Neural progenitor cell (in vitro differentiated cells): ENCODE measurements around the gene MAP9. TPM values are rescaled to one million over a fixed set of nuclear protein-coding genes. Genes with fewer than 3 reads are reported as not detected.

Experiments
- DNase-seq: peaks from one replicate; pipeline ENCODE4 v3.0.0-alpha.2; 2016; ENCODE audit warnings: low spot score
- H2AFZ ChIP-seq: fragments of 200-600 bp; sonication (generic); replicated peaks from 2 replicates; pipeline ENCODE4 v1.6.1; 2016; ENCODE audit warnings: antibody characterized with exemption
- H3F3A ChIP-seq: fragments of 200-600 bp; sonication (generic); 2 replicates; pipeline ENCODE4 v1.6.1; 2016; ENCODE audit warnings: antibody characterized with exemption, low read depth
- H3K27ac ChIP-seq: fragments of 200-600 bp; sonication (generic); 2 replicates; pipeline ENCODE4 v1.5.1; 2016; ENCODE audit warnings: mild to moderate bottlenecking
- H3K27me3 ChIP-seq: fragments of 200-600 bp; sonication (generic); 2 replicates; pipeline ENCODE4 v1.6.1; 2016; ENCODE audit warnings: mild to moderate bottlenecking, moderate library complexity
- H3K36me3 ChIP-seq: fragments of 200-600 bp; sonication (generic); 2 replicates; pipeline ENCODE4 v1.5.1; 2016
- H3K4me1 ChIP-seq: fragments of 200-600 bp; sonication (generic); 2 replicates; pipeline ENCODE4 v1.6.1; 2016; ENCODE audit warnings: mixed run types
- H3K4me2 ChIP-seq: fragments of 200-600 bp; sonication (generic); 2 replicates; pipeline ENCODE4 v1.6.1; 2016
- H3K4me3 ChIP-seq: fragments of 200-600 bp; sonication (generic); 2 replicates; pipeline ENCODE4 v1.5.1; 2016
- H3K79me2 ChIP-seq: fragments of 200-600 bp; sonication (generic); 2 replicates; pipeline ENCODE4 v1.6.1; 2016; ENCODE audit warnings: low read depth
- H3K9ac ChIP-seq: fragments of 200-600 bp; sonication (generic); 2 replicates; pipeline ENCODE4 v1.6.1; 2016
- H3K9me3 ChIP-seq: fragments of 200-600 bp; sonication (generic); 2 replicates; pipeline ENCODE4 v1.5.1; 2016; ENCODE audit warnings: low read depth
- H4K20me1 ChIP-seq: fragments of 200-600 bp; sonication (generic); 2 replicates; pipeline ENCODE4 v1.6.1; 2016; ENCODE audit warnings: low read depth
- H3K27ac Mint-ChIP-seq: 3 replicates; pipeline ENCODE4 v1.8.0; 2021; ENCODE audit warnings: mixed read lengths
- H3K27me3 Mint-ChIP-seq: 2 replicates; pipeline ENCODE4 v1.8.0; 2022; ENCODE audit warnings: low read depth, mild to moderate bottlenecking, inconsistent platforms, moderate library complexity, mixed read lengths; ENCODE audit not compliant: insufficient read depth
- H3K36me3 Mint-ChIP-seq: 3 replicates; pipeline ENCODE4 v1.8.0; 2021; ENCODE audit warnings: mixed read lengths
- H3K4me1 Mint-ChIP-seq: 3 replicates; pipeline ENCODE4 v1.8.0; 2021; ENCODE audit warnings: mixed read lengths
- H3K4me3 Mint-ChIP-seq: 3 replicates; pipeline ENCODE4 v1.8.0; 2021; ENCODE audit warnings: mild to moderate bottlenecking, moderate library complexity, mixed read lengths
- H3K9me3 Mint-ChIP-seq: 3 replicates; pipeline ENCODE4 v1.8.0; 2020; ENCODE audit warnings: mixed read lengths
- CTCF ChIP-seq: fragments of 200-600 bp; sonication (generic); IDR thresholded peaks from 2 replicates; pipeline ENCODE4 v1.5.1; 2017; ENCODE audit warnings: antibody characterized with exemption, mild to moderate bottlenecking
- EZH2 ChIP-seq: fragments of 200-600 bp; sonication (generic); IDR thresholded peaks from 2 replicates; pipeline ENCODE4 v1.6.1; 2017; ENCODE audit warnings: antibody characterized with exemption, mild to moderate bottlenecking, moderate library complexity
- EZH2phosphoT487 ChIP-seq: fragments of 200-600 bp; sonication (generic); IDR thresholded peaks from 2 replicates; pipeline ENCODE4 v1.6.1; 2017; ENCODE audit warnings: antibody characterized with exemption
- small RNA-seq: library from RNA; depleted of rRNA; stranded (forward); fragments of <200 nt; gene quantifications from one replicate; pipeline ENCODE3, GENCODE V24; 2015
- total RNA-seq: library from RNA; depleted of rRNA; stranded (reverse); fragments of >200 nt; gene quantifications from 2 replicates; pipeline ENCODE4 v1.2.3, GENCODE V29; 2015; ENCODE audit warnings: low replicate concordance

MAP9 gene
- total RNA-seq, 1 donor from 2014 or later: 29.1 TPM

GRCh38 chr4:155304375-155304774 lies 72.4 kb downstream of the MAP9 start:
- no peak overlapping the region for H2AFZ ChIP-seq
- no peaks in the 10 kb centered on the region for H3K27me3 ChIP-seq
- H3K4me2 ChIP-seq: no peak overlapping the region
- no peak for DNase-seq
- H3K36me3 ChIP-seq: no peaks in the 10 kb centered on the region
- H3K79me2 ChIP-seq: no peaks in the 10 kb centered on the region
- no peaks in the 10 kb centered on the region for H3K9me3 ChIP-seq
- H3K27ac Mint-ChIP-seq: no peak overlapping the region
- H3K4me3 Mint-ChIP-seq: no peak overlapping the region
- H3K4me3 ChIP-seq: no peak overlapping the region
- H4K20me1 ChIP-seq: no peaks in the 10 kb centered on the region
- no peaks in the 10 kb centered on the region for H3K27me3 Mint-ChIP-seq
- no peaks in the 10 kb centered on the region for H3K4me1 Mint-ChIP-seq
- H3F3A ChIP-seq: no peaks in the 10 kb centered on the region
- H3K4me1 ChIP-seq: no peaks in the 10 kb centered on the region
- no peak overlapping the region for H3K27ac ChIP-seq
- no peak overlapping the region for H3K9ac ChIP-seq
- TF ChIP-seq EZH2: no peak
- no peak for TF ChIP-seq EZH2phosphoT487
- TF ChIP-seq CTCF: no peak
- H3K9me3 Mint-ChIP-seq: peaks cover 6% of the 10 kb centered on the region
- H3K36me3 Mint-ChIP-seq: no peaks in the 10 kb centered on the region

- peaks cover 4% of the 10 kb centered on the region for H3K27me3 Mint-ChIP-seq
- H2AFZ ChIP-seq: no peak overlapping the region
- H3K27ac Mint-ChIP-seq: no peak overlapping the region
Measured at GRCh38 chr4:155299103-155299502, 77.7 kb downstream of the MAP9 start.

More at GRCh38 chr4:155299103-155299502, 77.7 kb downstream of the MAP9 start:
- Mint-ChIP-seq H3K4me3 (no peak overlapping the region), H3K9me3 (peaks cover 21% of the 10 kb centered on the region), H3K4me1 (no peaks in the 10 kb centered on the region), H3K36me3 (no peaks in the 10 kb centered on the region)
- Histone ChIP-seq H3K4me3 (no peak overlapping the region), H3K36me3 (no peaks in the 10 kb centered on the region), H3K79me2 (no peaks in the 10 kb centered on the region), H3K4me2 (no peak overlapping the region), H3K27ac (no peak overlapping the region), H3K4me1 (peaks cover 3% of the 10 kb centered on the region), H4K20me1 (no peaks in the 10 kb centered on the region), H3F3A (no peaks in the 10 kb centered on the region), H3K9ac (no peak overlapping the region), H3K9me3 (no peaks in the 10 kb centered on the region), H3K27me3 (no peaks in the 10 kb centered on the region)
- DNase-seq: no peak
- TF ChIP-seq EZH2: no peak
- no peak for TF ChIP-seq CTCF
- no peak for TF ChIP-seq EZH2phosphoT487

Small RNA genes within 50 kb of the gene (small RNA-seq; reads per million reads assigned to genes)
- not detected for gene AC097467.4
- not detected for gene YWHAEP4

Other genes with a start within 250 kb of the MAP9 start
- gene NPY2R, start 168.3 kb downstream of the MAP9 start, total RNA-seq: 6.1 and 8.5 TPM in 2 replicates